DOHH2 (cell line): Measurements from ENCODE around the gene CEP131.

Experiments used
- H3F3A ChIP-seq: fragments of 200-600 bp; sonication (generic), shearing (Covaris generic); 2 replicates; pipeline ENCODE4 v1.6.0; 2016; ENCODE audit warnings: antibody characterized with exemption, mild to moderate bottlenecking; ENCODE audit not compliant: control insufficient read depth, insufficient read depth
- H3K27ac ChIP-seq: fragments of 200-600 bp; sonication (generic); 2 replicates; pipeline ENCODE4 v1.5.1; 2014; ENCODE audit warnings: low read depth, mild to moderate bottlenecking, low read length, moderate library complexity
- H3K27me3 ChIP-seq: fragments of 200-600 bp; sonication (generic); 2 replicates; pipeline ENCODE4 v1.6.1; 2014; ENCODE audit warnings: mild to moderate bottlenecking, low read length, mixed read lengths; ENCODE audit not compliant: control insufficient read depth
- H3K36me3 ChIP-seq: fragments of 200-600 bp; sonication (generic); 2 replicates; pipeline ENCODE4 v1.6.1; 2014; ENCODE audit warnings: mild to moderate bottlenecking, low read length, moderate library complexity, mixed read lengths; ENCODE audit not compliant: control insufficient read depth
- H3K4me1 ChIP-seq: fragments of 200-600 bp; sonication (generic); 2 replicates; pipeline ENCODE4 v1.6.1; 2014; ENCODE audit warnings: mild to moderate bottlenecking, low read length, mixed read lengths; ENCODE audit not compliant: control insufficient read depth
- H3K4me2 ChIP-seq: fragments of 200-600 bp; sonication (generic); 2 replicates; pipeline ENCODE4 v1.6.0; 2014; ENCODE audit warnings: mild to moderate bottlenecking, low read length, moderate library complexity
- H3K4me3 ChIP-seq: fragments of 200-600 bp; sonication (generic); 2 replicates; pipeline ENCODE4 v1.5.1; 2014; ENCODE audit warnings: mild to moderate bottlenecking, low read length, mixed read lengths
- H3K79me2 ChIP-seq: fragments of 200-600 bp; sonication (generic); 2 replicates; pipeline ENCODE4 v1.6.1; 2014; ENCODE audit warnings: mild to moderate bottlenecking, low read length, mixed read lengths; ENCODE audit not compliant: control insufficient read depth
- H3K9me2 ChIP-seq: fragments of 200-600 bp; sonication (generic); replicated peaks from 2 replicates; pipeline ENCODE4 v1.6.1; 2014; ENCODE audit warnings: mild to moderate bottlenecking, low read length, mixed read lengths; ENCODE audit not compliant: control insufficient read depth
- H3K9me3 ChIP-seq: fragments of 200-600 bp; sonication (generic); 2 replicates; pipeline ENCODE4 v1.6.1; 2014; ENCODE audit warnings: antibody characterized with exemption, low read length, mixed read lengths; ENCODE audit not compliant: control insufficient read depth, insufficient read depth
- H4K20me1 ChIP-seq: fragments of 200-600 bp; sonication (generic); 2 replicates; pipeline ENCODE4 v1.6.0; 2014; ENCODE audit warnings: low read depth, mild to moderate bottlenecking, antibody characterized with exemption, low read length, moderate library complexity; ENCODE audit not compliant: control insufficient read depth, insufficient read depth
- EZH2phosphoT487 ChIP-seq: fragments of 200-600 bp; sonication (generic); IDR thresholded peaks from 2 replicates; pipeline ENCODE4 v1.6.1; 2017; ENCODE audit warnings: borderline replicate concordance, mild to moderate bottlenecking, antibody characterized with exemption, low read length, moderate library complexity, mixed read lengths
- TF ChIP-seq, protein P1 (sequence below): fragments of 200-600 bp; sonication (generic); IDR thresholded peaks from one replicate; pipeline ENCODE4 v1.5.1; 2014; ENCODE audit warnings: antibody characterized with exemption, mild to moderate bottlenecking, low read depth, low read length; ENCODE audit not compliant: poor library complexity, severe bottlenecking

The CEP131 gene

DNA sequence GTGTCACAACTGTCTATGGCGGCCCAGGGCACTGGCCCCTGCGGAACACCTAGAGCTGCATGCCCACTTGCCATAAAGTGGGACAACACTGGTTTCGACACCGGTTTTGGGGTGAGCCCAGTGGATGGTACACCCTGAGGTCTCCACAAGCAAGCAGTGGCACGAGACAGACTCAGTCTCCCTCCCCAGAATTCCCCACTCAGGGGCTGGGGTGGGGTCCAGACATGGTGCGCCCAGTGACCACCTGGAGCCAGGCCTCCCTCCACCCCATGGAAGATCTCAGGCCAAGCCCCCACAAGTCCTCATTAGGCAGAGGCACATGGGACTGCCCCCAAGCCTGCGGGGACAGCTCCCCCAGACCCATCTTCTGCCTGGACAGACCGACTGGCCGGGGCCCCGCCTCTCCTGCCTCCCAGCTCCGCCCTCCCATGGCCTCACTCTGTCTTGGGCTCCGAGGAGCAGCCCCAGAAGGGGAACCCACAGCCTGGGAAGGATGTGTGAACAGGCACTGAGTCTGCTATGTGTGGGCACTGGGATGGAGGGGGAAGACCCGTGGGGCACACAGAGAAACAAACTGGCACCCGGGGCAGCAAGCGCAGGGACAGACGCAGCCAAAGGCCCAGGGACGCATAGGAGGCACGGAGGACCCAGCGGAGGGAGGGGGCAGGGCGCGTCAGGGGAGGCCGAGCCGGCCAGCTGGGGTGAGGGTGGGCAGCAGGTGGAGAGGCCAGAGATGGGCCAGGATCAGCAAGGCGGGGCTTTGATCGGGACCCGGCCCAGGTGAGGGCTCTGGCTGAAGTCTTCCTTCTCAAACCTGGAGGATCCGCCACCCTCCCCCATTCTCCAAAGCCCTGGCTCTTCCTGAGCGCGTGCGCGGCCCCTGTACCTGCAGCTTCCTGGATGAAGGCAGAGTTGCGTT lies 13.3 kb upstream of the CEP131 start:
- H3K4me1 ChIP-seq, result peaks cover 22% of the 10 kb centered on the region
- no peak overlapping the region for H3K4me3 ChIP-seq

DNA sequence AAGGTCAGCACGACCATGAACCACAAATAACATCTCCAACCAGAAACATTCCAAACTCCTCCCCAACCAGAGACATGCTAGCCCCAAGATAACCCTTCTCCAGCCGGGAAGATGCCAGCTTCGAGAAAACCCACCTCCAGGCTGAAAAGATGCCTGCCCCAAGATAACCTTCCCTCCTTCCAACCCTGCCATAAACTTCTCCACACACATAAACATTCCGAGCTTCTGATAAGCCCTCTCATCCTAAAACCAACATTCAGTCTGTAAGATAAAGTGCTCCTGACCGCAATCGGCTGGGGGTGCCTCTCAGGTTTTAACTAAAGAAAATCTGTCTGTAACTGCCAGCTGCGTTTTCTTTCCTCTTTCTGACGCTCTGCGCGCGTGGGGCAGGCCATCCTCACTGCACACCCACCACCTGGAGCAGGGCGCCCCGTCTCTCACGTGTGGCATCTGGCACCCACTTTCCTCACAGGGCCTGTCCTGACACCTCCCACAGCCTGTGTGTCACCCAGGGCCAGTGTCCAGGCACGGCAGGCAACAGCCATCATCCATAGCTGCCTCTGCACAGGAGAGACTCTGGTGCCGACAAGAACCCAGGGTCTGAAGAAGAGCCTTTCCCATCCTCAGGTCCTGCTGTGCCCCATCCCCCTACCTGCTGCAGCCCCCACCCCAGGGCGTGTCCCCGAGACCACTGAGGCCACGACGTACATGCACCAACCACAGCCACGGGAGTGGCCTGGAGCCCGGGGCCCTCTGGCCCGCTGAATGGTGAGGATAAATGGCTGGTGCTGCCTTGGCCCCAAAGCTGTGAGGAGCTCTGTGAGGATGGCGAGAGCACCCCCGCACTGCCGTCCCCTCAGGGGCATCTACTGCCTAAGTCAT lies 12.4 kb upstream of the CEP131 start:
- no peaks in the 10 kb centered on the region for H3K27me3 ChIP-seq
- no peaks in the 10 kb centered on the region for H3K9me3 ChIP-seq
- no peaks in the 10 kb centered on the region for H3K9me2 ChIP-seq
- H3K36me3 ChIP-seq, result peaks cover 30% of the 10 kb centered on the region
- H3K4me1 ChIP-seq, result peaks cover 13% of the 10 kb centered on the region
- no peaks in the 10 kb centered on the region for H4K20me1 ChIP-seq
- H3K4me3 ChIP-seq, result no peak overlapping the region
- no peaks in the 10 kb centered on the region for H3F3A ChIP-seq
- peaks cover 35% of the 10 kb centered on the region for H3K79me2 ChIP-seq
- H3K4me2 ChIP-seq, result no peak overlapping the region
- no peak overlapping the region for H3K27ac ChIP-seq
- TF ChIP-seq, protein P1, sequence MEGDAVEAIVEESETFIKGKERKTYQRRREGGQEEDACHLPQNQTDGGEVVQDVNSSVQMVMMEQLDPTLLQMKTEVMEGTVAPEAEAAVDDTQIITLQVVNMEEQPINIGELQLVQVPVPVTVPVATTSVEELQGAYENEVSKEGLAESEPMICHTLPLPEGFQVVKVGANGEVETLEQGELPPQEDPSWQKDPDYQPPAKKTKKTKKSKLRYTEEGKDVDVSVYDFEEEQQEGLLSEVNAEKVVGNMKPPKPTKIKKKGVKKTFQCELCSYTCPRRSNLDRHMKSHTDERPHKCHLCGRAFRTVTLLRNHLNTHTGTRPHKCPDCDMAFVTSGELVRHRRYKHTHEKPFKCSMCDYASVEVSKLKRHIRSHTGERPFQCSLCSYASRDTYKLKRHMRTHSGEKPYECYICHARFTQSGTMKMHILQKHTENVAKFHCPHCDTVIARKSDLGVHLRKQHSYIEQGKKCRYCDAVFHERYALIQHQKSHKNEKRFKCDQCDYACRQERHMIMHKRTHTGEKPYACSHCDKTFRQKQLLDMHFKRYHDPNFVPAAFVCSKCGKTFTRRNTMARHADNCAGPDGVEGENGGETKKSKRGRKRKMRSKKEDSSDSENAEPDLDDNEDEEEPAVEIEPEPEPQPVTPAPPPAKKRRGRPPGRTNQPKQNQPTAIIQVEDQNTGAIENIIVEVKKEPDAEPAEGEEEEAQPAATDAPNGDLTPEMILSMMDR, result no peak

More for the DNA sequence above, 13.3 kb upstream of the CEP131 start:
- TF ChIP-seq EZH2phosphoT487, result no peak
- TF ChIP-seq, protein P1, result no peak
- Histone ChIP-seq H4K20me1 (peaks cover 2% of the 10 kb centered on the region; the same call in 1 of the 2 replicates), H3K79me2 (peaks cover 44% of the 10 kb centered on the region), H3F3A (no peaks in the 10 kb centered on the region), H3K36me3 (peaks cover 31% of the 10 kb centered on the region), H3K9me2 (no peaks in the 10 kb centered on the region), H3K27ac (no peak overlapping the region), H3K27me3 (no peaks in the 10 kb centered on the region), H3K4me2 (no peak overlapping the region), H3K9me3 (no peaks in the 10 kb centered on the region)

DNA sequence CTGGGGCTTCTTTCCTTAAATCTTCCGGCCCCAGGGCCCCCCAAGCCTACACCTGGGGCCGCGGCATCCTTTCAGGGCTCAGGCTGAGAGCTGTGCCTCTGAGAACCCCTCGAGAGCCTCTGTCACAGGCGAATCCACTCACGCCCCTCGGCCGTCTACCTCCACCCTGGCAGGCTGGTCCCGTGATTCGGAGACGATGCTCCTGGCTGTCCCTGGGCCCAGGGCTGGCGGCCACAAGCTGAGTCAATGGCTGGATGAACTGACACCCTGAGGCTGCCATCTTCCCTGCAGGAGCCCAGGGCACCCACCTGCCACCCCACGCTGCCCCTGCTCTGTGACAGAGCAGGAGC lies 11.7 kb upstream of the CEP131 start:
- no peaks in the 10 kb centered on the region for H4K20me1 ChIP-seq
- H3K79me2 ChIP-seq, result peaks cover 28% of the 10 kb centered on the region
- TF ChIP-seq, protein P1, result no peak
- no peak for TF ChIP-seq EZH2phosphoT487
- peaks cover 28% of the 10 kb centered on the region for H3K36me3 ChIP-seq
- no peaks in the 10 kb centered on the region for H3F3A ChIP-seq
- no peaks in the 10 kb centered on the region for H3K9me2 ChIP-seq
- H3K27me3 ChIP-seq, result no peaks in the 10 kb centered on the region
- no peak overlapping the region for H3K4me2 ChIP-seq
- H3K4me3 ChIP-seq, result no peak overlapping the region
- H3K9me3 ChIP-seq, result no peaks in the 10 kb centered on the region
- H3K27ac ChIP-seq, result no peak overlapping the region
- peaks cover 11% of the 10 kb centered on the region for H3K4me1 ChIP-seq
